Smooth muscle cell (in vitro differentiated cells): ENCODE measurements around the gene RTP3. TPM values are rescaled to one million over a fixed set of nuclear protein-coding genes. Genes with fewer than 3 reads are reported as not detected.
"Not testable (repeated sequence)": the region's sequence is repeated elsewhere in the genome, so short reads cannot be mapped to it uniquely, and the experiment has no call there.

Experiments used
- DNase-seq: peaks from one replicate; lab custom pipeline; 2025; ENCODE audit not compliant: unreplicated experiment; lab: John Stamatoyannopoulos, UW
- H2AFZ ChIP-seq: fragments of 200-600 bp; sonication (generic); 2 replicates; pipeline ENCODE4 v1.6.0; 2016; ENCODE audit warnings: antibody characterized with exemption, low read depth, mild to moderate bottlenecking
- H3F3A ChIP-seq: fragments of 200-600 bp; sonication (generic); 2 replicates; pipeline ENCODE4 v1.6.0; 2017; ENCODE audit warnings: antibody characterized with exemption, low read depth
- H3K27ac ChIP-seq: fragments of 200-600 bp; sonication (generic); 2 replicates; pipeline ENCODE4 v1.5.1; 2016; ENCODE audit warnings: low read depth, mild to moderate bottlenecking
- H3K27me3 ChIP-seq: fragments of 200-600 bp; sonication (generic); 2 replicates; pipeline ENCODE4 v1.6.1; 2016; ENCODE audit warnings: low read depth, mild to moderate bottlenecking
- H3K36me3 ChIP-seq: fragments of 200-600 bp; sonication (generic); 2 replicates; pipeline ENCODE4 v1.5.1; 2016; ENCODE audit warnings: low read depth
- H3K4me1 ChIP-seq: fragments of 200-600 bp; sonication (generic); 2 replicates; pipeline ENCODE4 v1.5.1; 2016; ENCODE audit warnings: low read depth
- H3K4me2 ChIP-seq: fragments of 200-600 bp; sonication (generic); 2 replicates; pipeline ENCODE4 v1.6.0; 2016; ENCODE audit warnings: mild to moderate bottlenecking
- H3K4me3 ChIP-seq: fragments of 200-600 bp; sonication (generic); 2 replicates; pipeline ENCODE4 v1.5.1; 2016; ENCODE audit warnings: mild to moderate bottlenecking
- H3K79me2 ChIP-seq: fragments of 200-600 bp; sonication (generic); 2 replicates; pipeline ENCODE4 v1.6.0; 2016; ENCODE audit warnings: low read depth, mild to moderate bottlenecking
- H3K9ac ChIP-seq: fragments of 200-600 bp; sonication (generic); 2 replicates; pipeline ENCODE4 v1.6.0; 2016; ENCODE audit warnings: low read depth
- H3K9me3 ChIP-seq: fragments of 200-600 bp; sonication (generic); replicated peaks from 2 replicates; pipeline ENCODE4 v1.5.1; 2016; ENCODE audit warnings: low read depth
- H4K20me1 ChIP-seq: fragments of 200-600 bp; sonication (generic); 2 replicates; pipeline ENCODE4 v1.6.0; 2016; ENCODE audit warnings: low read depth
- CTCF ChIP-seq: fragments of 200-600 bp; sonication (generic); IDR thresholded peaks from 2 replicates; pipeline ENCODE4 v1.5.1; 2017; ENCODE audit warnings: borderline replicate concordance, mild to moderate bottlenecking, antibody characterized with exemption; ENCODE audit not compliant: insufficient read depth, poor library complexity, severe bottlenecking
- WGBS: methylation state at CpG from one replicate; pipeline ENCODE4 v1.1.7; 2016; ENCODE audit warnings: low lambda C conversion rate; 5-methylcytosine and 5-hydroxymethylcytosine counted together
- polyA plus RNA-seq: library from polyadenylated mRNA; unstranded; fragments of >200 nt; fragmentation: Nextera tagmentation; extraction: Ambion mirVana; gene quantifications from 2 replicates; pipeline ENCODE4 v1.2.1, GENCODE V29; 2016
- total RNA-seq: library from RNA; depleted of rRNA; stranded (reverse); fragments of >200 nt; gene quantifications from 2 replicates; pipeline ENCODE4 v1.2.3, GENCODE V29; 2014

The RTP3 gene
- total and polyA plus RNA-seq, 2 experiments from 2014 or later = 0.19 TPM; not detected in 1

GRCh38 chr3:46491089-46492070 is 6.4 kb upstream of the RTP3 start:
- peak overlapping the region; percentile 46 for H3K4me2 ChIP-seq
- no peak overlapping the region for H3K4me3 ChIP-seq
- no peaks in the 10 kb centered on the region for H3K36me3 ChIP-seq
- H3K9me3 ChIP-seq = no peaks in the 10 kb centered on the region
- TF ChIP-seq CTCF = no peak
- H2AFZ ChIP-seq = no peak overlapping the region
- no peaks in the 10 kb centered on the region for H3K4me1 ChIP-seq
- H3K27ac ChIP-seq = peak overlapping the region; percentile 59
- peaks cover 12% of the 10 kb centered on the region for H3F3A ChIP-seq
- no peaks in the 10 kb centered on the region for H3K79me2 ChIP-seq
- 51% methylated on average over 11 of the region's 11 CpGs for WGBS
- DNase-seq = no peak
- H3K27me3 ChIP-seq = no peaks in the 10 kb centered on the region
- no peak overlapping the region for H3K9ac ChIP-seq
- no peaks in the 10 kb centered on the region for H4K20me1 ChIP-seq

- no peaks in the 10 kb centered on the region for H3K27me3 ChIP-seq
- no peak overlapping the region for H2AFZ ChIP-seq
- no peak for DNase-seq
- no peak overlapping the region for H3K4me3 ChIP-seq
- H3K27ac ChIP-seq = no peak overlapping the region
- H3K36me3 ChIP-seq = no peaks in the 10 kb centered on the region
- no peaks in the 10 kb centered on the region for H3K4me1 ChIP-seq
- H3K9me3 ChIP-seq = no peaks in the 10 kb centered on the region
- no peak overlapping the region for H3K9ac ChIP-seq
- no peaks in the 10 kb centered on the region for H4K20me1 ChIP-seq
- 95% methylated on average over 6 of the region's 6 CpGs for whole genome bisulfite sequencing
- H3F3A ChIP-seq = peaks cover 12% of the 10 kb centered on the region
- H3K79me2 ChIP-seq = no peaks in the 10 kb centered on the region
- TF ChIP-seq CTCF = no peak
- no peak overlapping the region for H3K4me2 ChIP-seq
Measured at GRCh38 chr3:46492890-46493547, 4.8 kb upstream of the RTP3 start.

- H3K27ac ChIP-seq, H3K4me1 ChIP-seq, DNase-seq, H4K20me1 ChIP-seq, H3K79me2 ChIP-seq, H3K9ac ChIP-seq, H3K36me3 ChIP-seq, H2AFZ ChIP-seq, H3K4me2 ChIP-seq, H3K27me3 ChIP-seq, H3K9me3 ChIP-seq, H3K4me3 ChIP-seq: not testable (repeated sequence)
- peaks cover 12% of the 10 kb centered on the region for H3F3A ChIP-seq
- WGBS = 98% methylated on average over 16 of the region's 33 CpGs
Measured at GRCh38 chr3:46494491-46494890, 3.3 kb upstream of the RTP3 start.

GRCh38 chr3:46495901-46496456 is 1.8 kb upstream of the RTP3 start:
- Histone ChIP-seq H3K4me3 (no peak overlapping the region), H3K79me2 (no peaks in the 10 kb centered on the region), H3K4me2 (peak overlapping the region; percentile 26), H3K9ac (peak overlapping the region; percentile 15), H4K20me1 (no peaks in the 10 kb centered on the region), H3F3A (peaks cover 12% of the 10 kb centered on the region), H3K36me3 (no peaks in the 10 kb centered on the region), H3K4me1 (peaks cover 5% of the 10 kb centered on the region), H3K27me3 (no peaks in the 10 kb centered on the region), H2AFZ (no peak overlapping the region), H3K27ac (peak overlapping the region; percentile 83), H3K9me3 (no peaks in the 10 kb centered on the region)
- DNase-seq = no peak
- 8% methylated on average over 5 of the region's 5 CpGs for WGBS
- no peak for TF ChIP-seq CTCF
